Measurements from ENCODE around the gene SLF1. TPM values are rescaled to one million over a fixed set of nuclear protein-coding genes. Genes with fewer than 3 reads are reported as not detected.

SLF1 gene
- total RNA-seq, 1 experiment from 2014 or later, result 10.2 TPM

GRCh38 chr5:94691291-94691690 lies 72.8 kb downstream of the SLF1 start:
- no peak overlapping the region for H3K4me2 ChIP-seq
- no peaks in the 10 kb centered on the region for H3K4me1 ChIP-seq (replicated peaks; ENCODE audit: insufficient read depth)
- intact Hi-C loops (cut with micrococcal nuclease; ENCODE audit: unreplicated experiment), result loop anchor here (5.0 kb wide), 1 partner anchor 1109 kb away; the partner anchor contains the start of genes NR2F1 and NR2F1-AS1
- no peaks in the 10 kb centered on the region for H3K9me3 ChIP-seq (ENCODE audit: insufficient read depth, low read depth)
- H3K27me3 ChIP-seq (ENCODE audit: insufficient read depth, low read depth), result no peaks in the 10 kb centered on the region
- POLR2A ChIA-PET (ENCODE audit: unreplicated experiment), result no interaction called here
- H3F3A ChIP-seq (ENCODE audit: insufficient read depth, low read depth), result no peaks in the 10 kb centered on the region
- TF ChIP-seq EZH2 (IDR thresholded peaks at IDR 0.05; ENCODE audit: low read depth), result no peak
- TF ChIP-seq CTCF (conservative IDR thresholded peaks at IDR 0.05), result no peak
- no peaks in the 10 kb centered on the region for H3K9me2 ChIP-seq (ENCODE audit: insufficient read depth)
- no TSS peak for BruUV-seq (replicated peaks)
- no peaks in the 10 kb centered on the region for H3K36me3 ChIP-seq (ENCODE audit: low read depth)
- no peaks in the 10 kb centered on the region for H3K79me2 ChIP-seq (ENCODE audit: low read depth)
- H3K4me3 ChIP-seq, result no peak overlapping the region
- no peak overlapping the region for H3K27ac ChIP-seq
- no peak for DNase-seq
- CTCF ChIA-PET, result no interaction called here
- H2AFZ ChIP-seq, result no peak overlapping the region
- no peaks in the 10 kb centered on the region for H4K20me1 ChIP-seq (ENCODE audit: insufficient read depth)

- BruUV-seq (replicated peaks), result no TSS peak
- H3K4me3 ChIP-seq, result no peak overlapping the region
- H4K20me1 ChIP-seq (ENCODE audit: insufficient read depth), result no peaks in the 10 kb centered on the region
- no peak for TF ChIP-seq CTCF (conservative IDR thresholded peaks at IDR 0.05)
- TF ChIP-seq EZH2 (IDR thresholded peaks at IDR 0.05; ENCODE audit: low read depth), result no peak
- peak in 1 of 2 experiments; percentile 55 for DNase-seq
- H3K79me2 ChIP-seq (ENCODE audit: low read depth), result no peaks in the 10 kb centered on the region
- H3K4me1 ChIP-seq (replicated peaks; ENCODE audit: insufficient read depth), result no peaks in the 10 kb centered on the region
- H3K9me3 ChIP-seq (ENCODE audit: insufficient read depth, low read depth), result no peaks in the 10 kb centered on the region
- no peak overlapping the region for H3K4me2 ChIP-seq
- ChIA-PET POLR2A (ENCODE audit: unreplicated experiment) (no interaction called here), CTCF (no interaction called here)
- no peak overlapping the region for H3K27ac ChIP-seq
- no peak overlapping the region for H2AFZ ChIP-seq
- no peaks in the 10 kb centered on the region for H3K9me2 ChIP-seq (ENCODE audit: insufficient read depth)
- H3K27me3 ChIP-seq (ENCODE audit: insufficient read depth, low read depth), result no peaks in the 10 kb centered on the region
- H3K36me3 ChIP-seq (ENCODE audit: low read depth), result no peaks in the 10 kb centered on the region
- no peaks in the 10 kb centered on the region for H3F3A ChIP-seq (ENCODE audit: insufficient read depth, low read depth)
- intact Hi-C loops (cut with micrococcal nuclease; ENCODE audit: unreplicated experiment), result loop anchor here (5.0 kb wide), 1 partner anchor 1110 kb away; the partner anchor contains the start of genes NR2F1 and NR2F1-AS1
Measured at GRCh38 chr5:94691949-94692348, 73.5 kb downstream of the SLF1 start.

DNA sequence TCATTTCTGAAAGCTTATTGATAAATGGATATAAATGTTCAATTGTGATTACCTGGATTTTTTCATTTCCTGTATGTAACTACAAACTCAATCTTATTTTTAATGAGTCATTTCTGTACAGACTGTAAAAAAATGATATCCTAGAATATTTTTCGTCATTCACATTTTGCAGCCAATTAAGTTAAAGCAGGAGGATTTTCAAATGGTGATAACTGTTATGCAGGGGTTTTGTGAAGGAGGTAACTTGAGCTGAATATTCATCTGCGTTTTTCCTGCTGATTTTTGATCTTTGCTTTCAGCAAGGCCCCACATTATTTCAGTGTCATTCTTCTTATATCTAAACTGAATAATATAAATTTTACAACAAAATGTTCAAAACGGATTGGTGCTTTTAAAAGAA lies 74.1 kb downstream of the SLF1 start:
- Histone ChIP-seq H3K9me3 (ENCODE audit: insufficient read depth, low read depth) (no peaks in the 10 kb centered on the region), H3F3A (ENCODE audit: insufficient read depth, low read depth) (no peaks in the 10 kb centered on the region), H2AFZ (no peak overlapping the region), H3K27ac (no peak overlapping the region), H3K4me2 (no peak overlapping the region), H3K4me3 (no peak overlapping the region), H3K79me2 (ENCODE audit: low read depth) (no peaks in the 10 kb centered on the region), H3K27me3 (ENCODE audit: insufficient read depth, low read depth) (no peaks in the 10 kb centered on the region), H3K36me3 (ENCODE audit: low read depth) (no peaks in the 10 kb centered on the region), H4K20me1 (ENCODE audit: insufficient read depth) (no peaks in the 10 kb centered on the region), H3K4me1 (replicated peaks; ENCODE audit: insufficient read depth) (no peaks in the 10 kb centered on the region), H3K9me2 (ENCODE audit: insufficient read depth) (no peaks in the 10 kb centered on the region)
- intact Hi-C loops (cut with micrococcal nuclease; ENCODE audit: unreplicated experiment), result loop anchor here (5.0 kb wide), 1 partner anchor 1110 kb away; the partner anchor contains the start of genes NR2F1 and NR2F1-AS1
- POLR2A ChIA-PET (ENCODE audit: unreplicated experiment), result interaction anchor here (0.6 kb wide), 1 partner anchor 15 kb away, joined by 4 read pairs; no protein-coding TSS in a partner anchor
- no peak for TF ChIP-seq EZH2 (IDR thresholded peaks at IDR 0.05; ENCODE audit: low read depth)
- no peak for TF ChIP-seq CTCF (conservative IDR thresholded peaks at IDR 0.05)
- BruUV-seq (replicated peaks), result no TSS peak
- CTCF ChIA-PET, result no interaction called here
- DNase-seq, result no peak
